DOHH2 (cell line): Measurements from ENCODE around the gene S100A4.

ENCODE experiments used
- CTCF ChIP-seq: fragments of 200-600 bp; sonication (generic); IDR thresholded peaks from one replicate; pipeline ENCODE4 v1.5.1; 2014; ENCODE audit warnings: antibody characterized with exemption, mild to moderate bottlenecking, low read depth, low read length; ENCODE audit not compliant: poor library complexity, severe bottlenecking
- EZH2phosphoT487 ChIP-seq: fragments of 200-600 bp; sonication (generic); IDR thresholded peaks from 2 replicates; pipeline ENCODE4 v1.6.1; 2017; ENCODE audit warnings: borderline replicate concordance, mild to moderate bottlenecking, antibody characterized with exemption, low read length, moderate library complexity, mixed read lengths

DNA sequence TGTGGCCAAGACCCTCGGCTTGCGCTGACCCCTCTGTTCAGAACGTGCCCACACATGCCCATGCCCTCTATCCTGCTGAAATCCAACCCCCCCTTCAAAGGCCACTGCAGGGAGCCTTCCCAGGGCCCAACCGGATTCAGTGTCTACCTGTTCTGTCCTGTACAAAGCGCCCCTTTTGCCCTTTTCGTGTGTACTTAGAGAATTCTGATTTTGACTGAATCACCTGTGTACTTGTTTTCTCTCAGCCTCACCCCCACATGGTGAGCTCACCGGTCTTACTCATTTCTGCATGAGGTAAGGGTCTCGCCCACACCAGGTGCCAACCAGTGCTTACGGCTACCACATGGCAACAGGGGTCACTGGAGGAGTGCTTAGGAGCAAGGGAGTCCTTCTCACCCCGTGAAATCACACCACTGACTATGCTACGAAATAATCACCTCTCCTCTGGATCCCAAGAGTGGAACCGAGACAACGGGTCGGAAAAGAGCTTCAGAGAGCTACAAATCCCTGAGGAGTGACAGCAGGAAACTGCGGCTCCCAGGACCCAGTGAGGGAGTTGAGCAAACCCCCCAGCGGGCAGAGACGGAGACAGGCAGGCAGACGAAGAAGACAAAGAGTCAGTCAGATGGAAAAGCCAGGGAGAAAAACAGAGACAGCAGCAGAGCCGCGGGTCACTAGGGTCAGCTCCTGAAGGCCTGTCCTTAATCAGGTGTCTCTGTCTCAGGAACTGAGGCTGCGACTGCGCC, 22.2 kb upstream of the S100A4 start:
- TF ChIP-seq CTCF, result no peak
- TF ChIP-seq EZH2phosphoT487, result no peak
